HG02763 (cell line): ENCODE measurements around the gene SETMAR.
"Not testable (repeated sequence)": the region's sequence is repeated elsewhere in the genome, so short reads cannot be mapped to it uniquely, and the experiment has no call there.

Experiments
- ATAC-seq: cut with Tn5 transposase; IDR thresholded peaks from one replicate; pipeline ENCODE4 v1.9.1; 2021; ENCODE audit warnings: mild to moderate bottlenecking, moderate library complexity; ENCODE audit not compliant: unreplicated experiment

SETMAR gene

GRCh38 chr3:4303187-4304123 is at the start of gene SETMAR:
SETMAR (plus strand) TSS chr3:4303369; CDS start chr3:4303371, 2 bp downstream.
- peak; percentile 99 for ATAC-seq

DNA sequence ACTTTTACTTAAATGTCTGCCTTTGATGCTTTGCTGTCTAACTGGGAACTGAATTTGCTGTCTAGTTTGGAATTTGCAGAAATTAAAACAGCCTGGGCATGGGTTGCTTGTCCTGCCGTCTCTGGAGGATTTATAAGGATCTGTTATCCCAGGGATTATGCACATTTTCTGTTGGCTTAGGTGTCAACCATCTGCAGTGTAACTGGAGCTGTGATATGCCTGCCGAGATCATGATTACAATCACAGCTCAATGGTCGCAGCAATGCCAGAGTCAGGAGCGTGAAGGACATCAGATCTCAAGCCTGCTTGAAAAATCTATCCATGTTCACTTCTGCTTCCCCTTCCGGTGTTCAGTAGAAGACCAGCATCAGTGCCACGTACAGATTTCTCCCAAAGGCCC is 41.8 kb upstream of the SETMAR start:
- no peak for ATAC-seq

DNA sequence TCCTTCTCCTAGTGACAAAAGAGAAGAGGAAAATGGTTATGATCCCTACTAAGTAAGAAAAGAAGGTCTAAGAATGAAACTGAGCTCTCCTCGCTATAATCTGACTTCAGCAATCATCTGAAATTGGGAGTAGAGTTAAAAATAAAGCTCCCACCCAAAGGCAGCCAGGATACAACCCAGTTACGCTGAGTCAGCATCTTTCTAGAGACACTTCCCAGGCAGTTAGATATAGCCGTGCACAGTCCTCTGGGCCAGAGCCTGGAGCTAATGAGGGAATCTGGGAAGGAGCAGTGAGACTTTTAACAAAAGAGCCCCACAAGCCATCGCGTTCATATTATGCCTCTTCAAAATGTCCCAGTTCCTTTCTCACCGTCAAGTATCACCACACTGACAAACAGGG is 39.1 kb upstream of the SETMAR start:
- no peak for ATAC-seq

- peak; percentile 70 for ATAC-seq
These were observed 32.4 kb upstream of the SETMAR start for GRCh38 chr3:4270720-4271119.

DNA sequence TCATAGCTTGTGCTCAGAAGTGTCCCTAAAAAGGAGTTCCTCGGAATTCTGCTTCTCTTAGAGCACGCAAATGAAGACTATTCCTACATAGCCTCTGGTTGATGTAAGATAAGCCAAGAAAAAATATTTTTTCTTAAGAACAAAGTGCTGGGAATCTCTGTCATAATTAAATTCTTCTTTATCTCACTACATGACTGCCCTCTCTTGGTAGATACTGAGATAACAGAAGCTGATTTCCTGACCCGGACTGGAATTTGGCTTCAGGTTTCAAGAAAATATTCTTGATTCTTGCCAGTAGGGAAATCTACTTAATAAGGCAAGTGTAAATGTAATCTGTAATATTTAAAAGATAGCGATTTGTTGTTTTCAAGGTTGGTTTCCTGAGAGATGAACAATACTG is 31.3 kb upstream of the SETMAR start:
- ATAC-seq = no peak

DNA sequence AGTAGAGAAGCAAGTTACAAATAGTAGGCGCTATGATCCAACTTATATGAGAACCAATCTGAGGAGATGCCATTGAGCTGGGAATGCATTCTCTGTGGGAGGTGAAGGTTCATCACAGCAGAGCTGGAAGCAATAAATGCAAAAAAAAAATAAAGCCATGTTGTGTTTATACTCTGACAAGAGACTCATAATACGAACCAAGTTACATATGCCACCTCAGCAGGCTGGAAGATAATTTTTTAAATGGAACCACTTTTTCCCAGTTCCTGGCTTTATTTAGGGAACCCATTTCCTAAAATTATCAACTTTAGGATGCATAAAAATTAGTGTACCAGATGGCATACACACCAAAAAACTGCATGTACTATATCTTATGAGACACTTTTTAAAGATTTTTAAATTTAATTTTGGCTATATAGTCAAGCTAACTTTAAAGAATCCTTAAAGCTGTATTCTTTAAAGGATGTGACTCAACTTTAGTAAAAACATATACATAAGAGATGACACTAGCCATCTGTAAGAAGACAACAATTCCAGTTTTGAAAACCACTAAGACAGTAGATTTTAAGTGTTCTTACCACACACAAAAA is 23.6 kb upstream of the SETMAR start:
- ATAC-seq = no peak

GRCh38 chr3:4281991-4282390 is 21.2 kb upstream of the SETMAR start:
- no peak for ATAC-seq

- no peak for ATAC-seq
These were observed 18.3 kb upstream of the SETMAR start for GRCh38 chr3:4284865-4285264.

GRCh38 chr3:4289044-4289443 is 14.1 kb upstream of the SETMAR start:
- no peak for ATAC-seq

DNA sequence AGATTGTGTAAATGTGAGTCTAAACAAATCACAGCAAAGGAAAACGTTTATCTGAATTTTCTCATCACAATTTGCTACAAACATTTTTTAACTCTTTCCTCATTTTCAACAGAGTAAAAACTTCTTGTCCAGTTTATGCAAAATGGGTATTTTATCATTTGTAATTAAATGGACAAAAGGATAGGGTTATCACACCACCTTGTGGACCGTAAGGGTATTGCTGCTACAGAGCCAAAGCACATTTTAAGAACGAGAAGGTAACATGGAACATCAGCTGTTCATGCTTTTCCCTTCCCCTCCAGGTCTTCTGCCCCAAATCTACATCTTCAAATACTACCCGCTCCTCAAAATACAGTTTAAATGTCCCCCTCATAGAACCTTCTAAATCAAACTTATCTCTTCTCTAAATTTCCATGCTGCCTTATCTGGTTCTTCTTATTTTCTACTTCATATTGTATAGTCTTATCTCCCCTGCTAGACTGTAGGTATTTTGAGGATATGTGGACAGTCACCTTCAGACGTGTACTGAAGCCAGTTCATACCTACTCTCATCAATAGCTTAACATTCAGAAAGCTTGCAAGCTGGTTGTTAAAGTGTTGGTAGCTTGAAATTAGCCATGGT is 12.8 kb upstream of the SETMAR start:
- ATAC-seq = no peak

- no peak for ATAC-seq
These were observed 10.9 kb upstream of the SETMAR start for GRCh38 chr3:4292301-4292700.

GRCh38 chr3:4294616-4295327 is 8.4 kb upstream of the SETMAR start:
- ATAC-seq = no peak

GRCh38 chr3:4296454-4296853 is 6.7 kb upstream of the SETMAR start:
- ATAC-seq = not testable (repeated sequence)

DNA sequence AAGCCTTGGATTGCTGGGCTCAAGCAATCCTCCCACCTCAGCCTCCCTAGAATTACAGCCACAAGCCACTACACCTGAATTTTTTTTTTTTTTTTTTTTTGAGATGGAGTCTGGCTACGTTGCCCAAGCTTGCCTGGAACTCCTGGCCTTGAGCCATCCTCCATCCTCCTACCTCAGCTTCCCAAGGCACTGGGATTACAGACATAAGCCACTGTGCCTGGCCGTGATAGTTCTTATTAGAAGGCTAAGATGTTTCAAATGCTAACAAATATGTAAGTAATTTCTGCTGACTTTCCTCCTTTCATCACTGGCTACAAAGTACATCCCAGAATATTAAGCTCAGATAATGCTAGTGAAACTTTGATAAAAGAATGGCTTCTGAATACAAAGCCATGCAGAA is 5.7 kb upstream of the SETMAR start:
- no peak for ATAC-seq

DNA sequence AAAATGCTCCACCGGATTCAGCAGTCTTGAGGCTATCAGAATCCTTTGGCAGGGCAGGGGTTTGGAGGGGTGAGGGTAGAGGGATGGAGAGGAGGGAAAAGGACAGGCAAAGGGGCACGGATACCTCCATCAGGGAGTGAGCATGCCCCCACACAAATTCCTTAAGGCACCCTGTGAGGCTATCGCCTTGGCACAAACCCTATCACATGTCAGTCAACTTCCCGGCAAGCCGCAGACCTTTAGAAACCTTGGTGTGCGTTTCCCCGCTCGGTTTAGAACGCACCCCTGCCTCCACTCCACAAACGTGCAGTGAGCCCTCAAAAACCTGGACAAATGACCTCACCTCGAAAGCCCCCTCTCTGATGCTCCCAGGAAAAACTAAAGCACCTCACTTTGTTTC is 422 bp upstream of the SETMAR start:
- ATAC-seq = no peak

GRCh38 chr3:4305210-4305609 is 2.0 kb downstream of the SETMAR start:
- ATAC-seq = not testable (repeated sequence)

- ATAC-seq = no peak
These were observed 2.9 kb downstream of the SETMAR start for GRCh38 chr3:4306091-4306490.

GRCh38 chr3:4306860-4307259 is 3.7 kb downstream of the SETMAR start:
- ATAC-seq = no peak

DNA sequence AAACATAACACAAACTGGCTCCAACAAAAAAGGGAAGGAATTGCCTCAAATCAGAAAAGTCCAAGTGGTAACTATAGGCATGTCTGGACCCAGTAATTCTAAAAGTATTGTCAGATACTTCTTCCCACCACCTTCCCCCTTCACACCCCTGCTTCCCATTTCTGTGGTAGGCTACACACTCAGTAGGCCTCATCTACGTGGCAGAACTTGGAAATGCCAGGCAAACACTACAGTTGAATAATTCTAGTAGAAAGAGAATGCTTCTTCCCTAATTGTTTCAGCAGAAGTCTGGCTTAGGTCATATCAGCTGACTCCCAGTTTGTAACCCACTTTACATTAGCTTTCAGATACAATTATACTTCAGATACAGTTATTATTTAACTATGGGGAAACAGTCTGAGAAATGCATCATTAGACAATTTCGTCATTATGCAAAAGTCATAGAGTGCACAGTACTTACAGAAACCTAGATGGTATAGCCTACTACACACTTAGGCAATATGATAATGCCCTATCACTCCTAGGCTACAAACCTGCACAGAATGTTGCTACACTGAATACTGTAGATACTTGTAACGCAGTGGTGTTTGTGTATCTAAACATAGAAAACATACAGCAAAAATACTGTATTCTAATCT is 6.4 kb downstream of the SETMAR start:
- ATAC-seq = no peak

GRCh38 chr3:4310971-4311370 is 7.8 kb downstream of the SETMAR start:
- ATAC-seq = no peak

- ATAC-seq = no peak
These were observed 8.3 kb downstream of the SETMAR start for GRCh38 chr3:4311496-4311895.
